ENCODE data around the gene OR2D3.
A peak's percentile ranks its signal among the peaks of the same experiment; 100 is the strongest.
"Not testable (repeated sequence)": the region's sequence is repeated elsewhere in the genome, so short reads cannot be mapped to it uniquely, and the experiment has no call there.

The OR2D3 gene

DNA sequence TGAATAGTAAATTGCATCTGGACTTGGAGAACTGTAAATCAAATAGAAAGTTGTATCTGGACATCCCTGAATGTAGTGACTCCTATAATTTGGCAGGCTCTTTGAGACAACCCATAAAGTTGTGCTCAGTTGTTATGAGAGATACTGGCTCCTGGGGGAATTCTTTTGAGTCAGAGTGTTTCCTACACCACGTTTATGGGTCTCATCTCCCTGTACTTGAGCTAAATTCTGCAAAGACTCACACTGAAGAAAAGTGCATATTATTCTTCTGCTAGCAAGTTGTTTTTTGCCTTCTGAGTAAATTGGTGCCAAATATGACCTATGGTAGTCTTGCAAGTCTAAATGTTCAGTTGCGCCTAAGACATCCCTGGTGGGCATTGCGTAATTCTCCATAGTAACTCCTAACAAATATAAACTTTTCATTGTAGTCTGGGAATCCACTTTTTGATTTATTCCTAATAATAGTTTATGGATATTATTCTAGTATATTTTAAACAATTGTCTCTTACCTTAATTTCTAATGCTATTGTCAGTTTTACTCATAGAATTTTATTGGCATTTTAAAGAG, 10.4 kb downstream of the OR2D3 start:
- DNase-seq = peak; percentile 11

DNA sequence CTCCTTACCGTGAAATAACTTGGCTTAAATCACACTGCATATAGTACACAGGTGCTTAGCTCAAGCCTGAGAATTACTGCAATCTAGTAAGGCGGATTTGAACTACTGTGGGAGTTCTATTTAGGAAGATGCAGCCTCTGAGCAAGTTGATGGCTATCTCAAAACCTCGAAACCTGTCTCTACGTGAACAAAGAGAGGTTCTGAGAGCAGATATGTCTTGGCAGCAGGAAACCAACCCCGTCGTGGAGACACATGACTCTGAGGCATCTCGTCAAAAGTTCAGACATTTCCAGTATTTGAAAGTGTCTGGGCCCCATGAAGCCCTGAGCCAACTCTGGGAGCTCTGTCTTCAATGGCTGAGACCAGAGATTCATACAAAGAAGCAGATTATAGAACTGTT, 11.3 kb downstream of the OR2D3 start:
- no peak for DNase-seq

DNA sequence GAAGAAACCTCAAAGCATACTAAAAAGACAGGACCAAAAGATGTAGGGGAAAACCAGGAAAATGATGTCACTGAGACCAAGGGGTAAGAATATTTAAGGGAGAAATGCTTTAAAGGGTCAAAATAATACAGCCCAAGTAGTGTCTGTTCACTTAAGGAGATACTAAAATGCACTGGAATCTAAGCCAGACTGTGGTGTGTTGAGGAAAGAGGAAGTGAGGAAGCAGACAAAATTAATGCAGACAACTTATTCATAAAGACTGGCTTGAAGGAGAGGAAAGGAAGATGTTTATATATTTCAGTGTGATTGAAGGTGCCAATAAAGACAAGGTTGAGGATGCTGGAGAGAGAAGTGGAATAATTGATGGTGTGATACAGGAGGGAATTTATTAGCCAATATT, 21.2 kb downstream of the OR2D3 start:
- no peak for DNase-seq

DNA sequence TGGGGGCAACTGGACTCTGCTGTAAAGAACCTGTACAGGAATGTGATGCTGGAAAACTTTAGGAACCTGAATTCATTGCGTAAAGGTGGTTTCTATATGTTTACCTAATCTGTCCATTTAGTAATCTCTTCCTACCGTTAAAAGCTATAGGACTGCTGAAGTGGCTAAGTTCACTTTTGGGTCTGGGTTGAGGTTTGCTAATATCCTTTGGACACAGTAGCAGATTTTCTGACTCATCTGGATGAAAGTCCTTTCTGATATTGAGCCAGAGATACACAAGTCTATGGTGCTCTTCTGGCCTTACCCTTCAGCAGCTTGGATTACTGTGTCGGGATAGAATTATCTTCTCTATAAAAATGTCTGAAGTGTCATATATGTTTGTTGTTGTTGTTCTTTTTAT, 22.3 kb downstream of the OR2D3 start:
- DNase-seq = no peak

DNA sequence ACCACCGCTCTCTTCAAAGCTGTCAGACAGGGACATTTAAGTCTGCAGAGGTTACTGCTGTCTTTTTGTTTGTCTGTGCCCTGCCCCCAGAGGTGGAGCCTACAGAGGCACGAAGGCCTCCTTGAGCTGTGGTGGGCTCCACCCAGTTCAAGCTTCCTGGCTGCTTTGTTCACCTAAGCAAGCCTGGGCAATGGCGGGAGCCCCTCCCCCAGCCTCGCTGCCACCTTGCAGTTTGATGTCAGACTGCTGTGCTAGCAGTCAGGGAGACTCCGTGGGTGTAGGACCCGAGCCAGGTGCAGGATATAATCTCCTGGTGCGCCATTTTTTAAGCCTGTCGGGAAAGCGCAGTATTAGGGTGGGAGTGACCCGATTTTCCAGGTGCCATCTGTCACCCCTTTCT, 33.4 kb downstream of the OR2D3 start:
- DNase-seq = not testable (repeated sequence)

DNA sequence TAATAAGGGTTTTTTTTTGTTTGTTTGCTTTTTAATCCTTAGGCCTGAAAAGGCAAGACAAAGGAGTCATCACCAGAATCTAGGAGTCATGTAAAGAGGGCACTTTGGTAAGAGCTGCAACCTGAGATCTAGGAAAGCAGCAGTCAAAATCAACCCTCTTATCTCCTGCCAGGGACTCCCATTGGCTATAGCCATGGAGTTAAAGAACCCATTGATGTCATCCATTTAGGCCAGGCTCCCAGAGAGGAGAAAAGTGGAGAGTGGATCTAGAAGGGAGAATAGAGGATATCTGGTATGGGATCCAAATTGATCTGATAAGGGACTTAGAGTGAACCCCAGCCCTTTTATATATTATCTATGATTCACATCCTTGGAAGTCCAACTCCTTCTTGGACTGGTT, 41.3 kb downstream of the OR2D3 start:
- no peak for DNase-seq

DNA sequence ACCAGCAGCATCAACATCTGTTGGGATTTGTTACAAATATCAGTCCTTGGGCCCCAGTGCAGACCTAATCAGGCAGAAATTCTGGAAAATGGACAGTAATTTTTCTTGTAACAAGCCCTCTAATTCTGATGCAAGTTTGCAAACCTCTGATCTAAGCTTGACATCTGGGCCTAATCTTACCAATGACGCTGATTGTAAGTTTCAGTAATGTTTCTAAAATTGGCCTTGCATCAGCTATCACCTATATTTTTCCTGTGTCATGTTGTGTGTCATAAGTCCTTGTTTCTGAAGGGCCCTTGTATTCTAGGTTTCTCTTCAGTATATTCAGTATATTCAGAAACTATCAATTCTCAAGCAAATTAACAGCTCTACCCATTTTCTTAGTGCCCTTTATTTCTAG, 41.9 kb downstream of the OR2D3 start:
- no peak for DNase-seq

DNA sequence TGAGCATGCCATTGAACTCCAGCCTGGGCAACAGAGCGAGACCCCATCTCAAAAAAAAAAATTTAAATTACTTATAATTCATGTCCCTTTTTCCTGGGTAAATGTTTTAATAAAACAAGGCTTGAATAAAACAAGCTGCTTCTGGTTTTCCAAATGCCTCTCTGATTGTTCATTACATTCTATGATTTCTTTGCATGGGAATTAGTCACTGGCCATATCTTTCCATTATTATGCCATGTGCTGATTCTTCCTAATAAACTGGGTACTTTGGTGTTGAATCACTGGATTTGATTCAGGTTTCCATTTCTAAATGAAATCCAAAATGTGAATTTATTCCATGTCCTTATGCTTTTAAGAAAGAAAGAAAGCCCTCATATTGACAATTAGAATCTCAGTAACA, 48.0 kb downstream of the OR2D3 start:
- peak; percentile 62 for DNase-seq

DNA sequence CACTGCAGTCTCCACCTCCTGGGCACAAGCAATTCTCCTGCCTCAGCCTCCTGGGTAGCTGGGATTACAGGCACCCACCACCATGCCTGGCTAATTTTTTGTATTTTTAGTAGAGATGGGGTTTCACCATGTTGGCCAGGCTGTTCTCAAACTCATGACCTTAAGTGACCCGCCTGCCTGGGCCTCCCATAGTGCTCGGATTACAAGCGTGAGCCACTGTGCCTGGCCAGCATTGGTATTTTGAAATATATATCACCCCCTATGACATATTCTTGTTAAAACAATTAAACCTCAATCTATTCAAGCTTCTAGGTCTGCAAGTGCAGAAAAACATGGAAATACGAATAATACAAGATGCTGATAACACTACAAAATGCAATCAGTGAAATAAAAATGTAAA, 49.1 kb downstream of the OR2D3 start:
- peak; percentile 16 for DNase-seq
